Erythroblast (primary cell): ENCODE measurements around the gene SAMD11.

Experiments
- GATA1 ChIP-seq: IDR thresholded peaks from 2 replicates; pipeline ENCODE4 v1.6.1; 2011; ENCODE audit warnings: low read depth, mild to moderate bottlenecking, control low read depth, low read length, moderate library complexity
- POLR2A ChIP-seq: IDR thresholded peaks from 2 replicates; pipeline ENCODE4 v1.6.1; 2011; ENCODE audit warnings: mild to moderate bottlenecking, low read length

- no peak for TF ChIP-seq POLR2A
- no peak for TF ChIP-seq GATA1
Observed at GRCh38 chr1:983798-984475, 60.2 kb downstream of the SAMD11 start.
